HG03139 (cell line): ENCODE data around the gene ANKRA2.
"Not testable (repeated sequence)": the region's sequence is repeated elsewhere in the genome, so short reads cannot be mapped to it uniquely, and the experiment has no call there.

ENCODE experiments used
- ATAC-seq: cut with Tn5 transposase; IDR thresholded peaks from one replicate; pipeline ENCODE4 v1.9.1; 2021; ENCODE audit not compliant: unreplicated experiment

Gene ANKRA2

GRCh38 chr5:73552642-73553041, 12.8 kb downstream of the ANKRA2 start:
- no peak for ATAC-seq

GRCh38 chr5:73550016-73550415, 15.4 kb downstream of the ANKRA2 start:
- ATAC-seq = no peak

GRCh38 chr5:73545403-73545779, 20.0 kb downstream of the ANKRA2 start:
- ATAC-seq = no peak

GRCh38 chr5:73544429-73545402, 20.7 kb downstream of the ANKRA2 start:
- ATAC-seq = no peak

GRCh38 chr5:73542020-73542419, 23.4 kb downstream of the ANKRA2 start:
- no peak for ATAC-seq

- ATAC-seq = no peak
Observed at GRCh38 chr5:73540192-73540591, 25.2 kb downstream of the ANKRA2 start.

- no peak for ATAC-seq
Observed at GRCh38 chr5:73539730-73540129, 25.7 kb downstream of the ANKRA2 start.

- ATAC-seq = no peak
Observed at GRCh38 chr5:73534971-73535370, 30.5 kb downstream of the ANKRA2 start.

GRCh38 chr5:73534011-73534644, 31.3 kb downstream of the ANKRA2 start:
- ATAC-seq = no peak

- no peak for ATAC-seq
Observed at GRCh38 chr5:73532195-73532594, 33.2 kb downstream of the ANKRA2 start.

GRCh38 chr5:73531356-73531755, 34.1 kb downstream of the ANKRA2 start:
- no peak for ATAC-seq

GRCh38 chr5:73529081-73529480, 36.4 kb downstream of the ANKRA2 start:
- ATAC-seq = no peak

- ATAC-seq = no peak
Observed at GRCh38 chr5:73528248-73528647, 37.2 kb downstream of the ANKRA2 start.

- ATAC-seq = no peak
Observed at GRCh38 chr5:73525606-73526203, 39.7 kb downstream of the ANKRA2 start.

- no peak for ATAC-seq
Observed at GRCh38 chr5:73523861-73524260, 41.6 kb downstream of the ANKRA2 start.

GRCh38 chr5:73522989-73523388, 42.5 kb downstream of the ANKRA2 start:
- no peak for ATAC-seq

GRCh38 chr5:73519531-73520283, 45.7 kb downstream of the ANKRA2 start:
- peak; percentile 96 for ATAC-seq

GRCh38 chr5:73515232-73515631, 50.2 kb downstream of the ANKRA2 start:
- no peak for ATAC-seq

- no peak for ATAC-seq
Observed at GRCh38 chr5:73514418-73514817, 51.0 kb downstream of the ANKRA2 start.

GRCh38 chr5:73513996-73514395, 51.4 kb downstream of the ANKRA2 start:
- no peak for ATAC-seq

GRCh38 chr5:73508521-73508920, 56.9 kb downstream of the ANKRA2 start:
- ATAC-seq = not testable (repeated sequence)
